Measurements from ENCODE around the gene FANCL.

Gene FANCL

GRCh38 chr2:58163913-58164312, 77.2 kb downstream of the FANCL start:
- no peak for ATAC-seq (ENCODE audit: insufficient read depth, low read depth)
- Histone ChIP-seq H3K36me3 (ENCODE audit: insufficient read depth, low read length) (peaks cover 66% of the 10 kb centered on the region), H3K79me2 (ENCODE audit: insufficient read depth, low read length) (no peaks in the 10 kb centered on the region), H4K20me1 (ENCODE audit: insufficient read depth, low read length) (no peaks in the 10 kb centered on the region), H2AFZ (ENCODE audit: low read depth, low read length) (no peak overlapping the region), H3K4me1 (ENCODE audit: insufficient read depth, low read length) (no peaks in the 10 kb centered on the region), H3K27ac (ENCODE audit: low read length) (no peak overlapping the region), H3K27me3 (ENCODE audit: insufficient read depth, low read length, poor library complexity) (no peaks in the 10 kb centered on the region), H3K9ac (ENCODE audit: low read depth, low read length) (no peak overlapping the region), H3K9me3 (ENCODE audit: insufficient read depth, low read length, severe bottlenecking) (no peaks in the 10 kb centered on the region), H3K4me3 (ENCODE audit: low read depth in 1 of 2, low read length in 2 of 2) (no peak overlapping the region), H3K4me2 (ENCODE audit: insufficient read depth, low read length) (no peak overlapping the region)
- TF ChIP-seq CTCF (IDR thresholded peaks at IDR 0.05; ENCODE audit: borderline replicate concordance, extremely low read depth, low read length, poor library complexity, severe bottlenecking) (no peak), EZH2 (IDR thresholded peaks at IDR 0.05; ENCODE audit: borderline replicate concordance, low read depth, low read length, severe bottlenecking) (no peak)
- no peak for DNase-seq

GRCh38 chr2:58158481-58158880, 82.6 kb downstream of the FANCL start:
- no peak overlapping the region for H3K9ac ChIP-seq (ENCODE audit: low read depth, low read length)
- no peak for ATAC-seq (ENCODE audit: insufficient read depth, low read depth)
- no peak overlapping the region for H3K4me3 ChIP-seq (ENCODE audit: low read depth in 1 of 2, low read length in 2 of 2)
- H2AFZ ChIP-seq (ENCODE audit: low read depth, low read length): no peak overlapping the region
- no peaks in the 10 kb centered on the region for H3K27me3 ChIP-seq (ENCODE audit: insufficient read depth, low read length, poor library complexity)
- no peak for DNase-seq
- TF ChIP-seq CTCF (IDR thresholded peaks at IDR 0.05; ENCODE audit: borderline replicate concordance, extremely low read depth, low read length, poor library complexity, severe bottlenecking) (no peak), EZH2 (IDR thresholded peaks at IDR 0.05; ENCODE audit: borderline replicate concordance, low read depth, low read length, severe bottlenecking) (no peak)
- no peak overlapping the region for H3K27ac ChIP-seq (ENCODE audit: low read length)
- H3K79me2 ChIP-seq (ENCODE audit: insufficient read depth, low read length): no peaks in the 10 kb centered on the region
- H3K4me1 ChIP-seq (ENCODE audit: insufficient read depth, low read length): no peaks in the 10 kb centered on the region
- H3K9me3 ChIP-seq (ENCODE audit: insufficient read depth, low read length, severe bottlenecking): no peaks in the 10 kb centered on the region
- H3K4me2 ChIP-seq (ENCODE audit: insufficient read depth, low read length): no peak overlapping the region
- peaks cover 75% of the 10 kb centered on the region for H3K36me3 ChIP-seq (ENCODE audit: insufficient read depth, low read length)
- no peaks in the 10 kb centered on the region for H4K20me1 ChIP-seq (ENCODE audit: insufficient read depth, low read length)

GRCh38 chr2:58157754-58158153, 83.4 kb downstream of the FANCL start:
- Histone ChIP-seq H3K9me3 (ENCODE audit: insufficient read depth, low read length, severe bottlenecking) (no peaks in the 10 kb centered on the region), H4K20me1 (ENCODE audit: insufficient read depth, low read length) (no peaks in the 10 kb centered on the region), H2AFZ (ENCODE audit: low read depth, low read length) (no peak overlapping the region), H3K4me1 (ENCODE audit: insufficient read depth, low read length) (no peaks in the 10 kb centered on the region), H3K27me3 (ENCODE audit: insufficient read depth, low read length, poor library complexity) (no peaks in the 10 kb centered on the region), H3K4me3 (ENCODE audit: low read depth in 1 of 2, low read length in 2 of 2) (no peak overlapping the region), H3K36me3 (ENCODE audit: insufficient read depth, low read length) (peaks cover 68% of the 10 kb centered on the region), H3K27ac (ENCODE audit: low read length) (no peak overlapping the region), H3K79me2 (ENCODE audit: insufficient read depth, low read length) (no peaks in the 10 kb centered on the region), H3K9ac (ENCODE audit: low read depth, low read length) (no peak overlapping the region), H3K4me2 (ENCODE audit: insufficient read depth, low read length) (no peak overlapping the region)
- no peak for ATAC-seq (ENCODE audit: insufficient read depth, low read depth)
- TF ChIP-seq EZH2 (IDR thresholded peaks at IDR 0.05; ENCODE audit: borderline replicate concordance, low read depth, low read length, severe bottlenecking) (no peak), CTCF (IDR thresholded peaks at IDR 0.05; ENCODE audit: borderline replicate concordance, extremely low read depth, low read length, poor library complexity, severe bottlenecking) (no peak)
- DNase-seq: no peak

- no peaks in the 10 kb centered on the region for H3K4me1 ChIP-seq (ENCODE audit: insufficient read depth, low read length)
- peaks cover 58% of the 10 kb centered on the region for H3K36me3 ChIP-seq (ENCODE audit: insufficient read depth, low read length)
- TF ChIP-seq EZH2 (IDR thresholded peaks at IDR 0.05; ENCODE audit: borderline replicate concordance, low read depth, low read length, severe bottlenecking) (no peak), CTCF (IDR thresholded peaks at IDR 0.05; ENCODE audit: borderline replicate concordance, extremely low read depth, low read length, poor library complexity, severe bottlenecking) (no peak)
- DNase-seq (no peak), ATAC-seq (ENCODE audit: insufficient read depth, low read depth) (no peak)
- H3K27me3 ChIP-seq (ENCODE audit: insufficient read depth, low read length, poor library complexity): no peaks in the 10 kb centered on the region
- H3K27ac ChIP-seq (ENCODE audit: low read length): no peak overlapping the region
- no peak overlapping the region for H3K4me2 ChIP-seq (ENCODE audit: insufficient read depth, low read length)
- no peaks in the 10 kb centered on the region for H3K9me3 ChIP-seq (ENCODE audit: insufficient read depth, low read length, severe bottlenecking)
- H3K79me2 ChIP-seq (ENCODE audit: insufficient read depth, low read length): no peaks in the 10 kb centered on the region
- no peak overlapping the region for H3K9ac ChIP-seq (ENCODE audit: low read depth, low read length)
- H3K4me3 ChIP-seq (ENCODE audit: low read depth in 1 of 2, low read length in 2 of 2): no peak overlapping the region
- no peak overlapping the region for H2AFZ ChIP-seq (ENCODE audit: low read depth, low read length)
- no peaks in the 10 kb centered on the region for H4K20me1 ChIP-seq (ENCODE audit: insufficient read depth, low read length)
These were observed 84.3 kb downstream of the FANCL start for GRCh38 chr2:58156780-58157179.
